Liver (tissue), 3 donors: ENCODE measurements around the gene PRKAR1B.

Experiments
- CTCF ChIP-seq: fragments of 150-350 bp; IDR thresholded peaks from 2 replicates; pipeline ENCODE4 v1.5.1; 2017; ENCODE audit warnings: improper control_type of control experiment, low read depth, low read length; ENCODE audit not compliant: missing input control
- EGR1 ChIP-seq, 2 donors: IDR thresholded peaks; 2 replicates each; pipeline ENCODE4 v1.6.1; 2016 to 2018; ENCODE audit warnings: antibody characterized with exemption in 2 of 2, low read depth in 2 of 2
- JUND ChIP-seq, 2 donors: IDR thresholded peaks; 2 replicates each; pipeline ENCODE4 v1.6.1; 2016; ENCODE audit warnings: antibody characterized with exemption in 2 of 2
- RAD21 ChIP-seq, 2 donors: IDR thresholded peaks; 2 replicates each; pipeline ENCODE4 v1.6.1; 2016; ENCODE audit warnings: antibody characterized with exemption in 2 of 2, mild to moderate bottlenecking in 2 of 2
- YY1 ChIP-seq: IDR thresholded peaks from 2 replicates; pipeline ENCODE4 v1.6.1; 2016; ENCODE audit warnings: antibody characterized with exemption, mild to moderate bottlenecking
- TF ChIP-seq, protein P1 (sequence below): IDR thresholded peaks from 2 replicates; pipeline ENCODE4 v1.6.1; 2016; ENCODE audit warnings: antibody characterized with exemption
- TF ChIP-seq, protein P2 (sequence below): IDR thresholded peaks from 2 replicates; pipeline ENCODE4 v1.6.1; 2016; ENCODE audit warnings: antibody characterized with exemption, mild to moderate bottlenecking
- donor health status: healthy.
- donor health status: healthy.

DNA sequence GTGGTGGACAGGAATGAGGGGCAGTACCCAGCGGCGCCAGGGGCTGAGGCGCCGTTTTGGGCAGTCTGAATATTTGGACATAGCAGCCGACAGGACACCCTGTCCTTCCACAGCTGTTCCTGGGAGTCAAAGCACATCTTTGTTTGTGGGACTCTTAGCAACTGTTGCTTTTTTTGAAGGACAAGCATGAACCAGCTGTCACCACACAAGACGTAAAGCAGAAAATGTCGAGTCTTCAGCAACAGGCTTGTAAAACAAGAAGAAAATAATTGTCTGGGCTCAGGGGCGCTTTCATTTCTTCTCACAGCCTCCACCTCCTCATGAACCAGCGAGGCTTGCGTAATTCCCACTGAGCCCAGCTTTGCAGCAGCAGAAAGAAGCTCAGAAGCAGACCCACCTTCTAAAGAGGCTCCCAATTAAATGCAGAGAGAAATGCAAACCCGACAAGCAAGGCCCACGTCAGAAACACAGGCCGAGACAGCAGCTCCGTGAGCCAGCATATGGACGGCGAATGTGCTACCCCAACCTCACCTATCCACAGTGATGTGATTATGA is 69.4 kb downstream of the PRKAR1B start:
- TF ChIP-seq YY1 (no peak), JUND (IDR thresholded peaks at IDR 0.05) (no peak), CTCF (no peak), RAD21 (IDR thresholded peaks at IDR 0.05) (no peak), EGR1 (IDR thresholded peaks at IDR 0.05; ENCODE audit: low read depth in 2 of 2) (no peak)
- TF ChIP-seq, protein P1, sequence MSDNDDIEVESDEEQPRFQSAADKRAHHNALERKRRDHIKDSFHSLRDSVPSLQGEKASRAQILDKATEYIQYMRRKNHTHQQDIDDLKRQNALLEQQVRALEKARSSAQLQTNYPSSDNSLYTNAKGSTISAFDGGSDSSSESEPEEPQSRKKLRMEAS: no peak
- TF ChIP-seq, protein P2, sequence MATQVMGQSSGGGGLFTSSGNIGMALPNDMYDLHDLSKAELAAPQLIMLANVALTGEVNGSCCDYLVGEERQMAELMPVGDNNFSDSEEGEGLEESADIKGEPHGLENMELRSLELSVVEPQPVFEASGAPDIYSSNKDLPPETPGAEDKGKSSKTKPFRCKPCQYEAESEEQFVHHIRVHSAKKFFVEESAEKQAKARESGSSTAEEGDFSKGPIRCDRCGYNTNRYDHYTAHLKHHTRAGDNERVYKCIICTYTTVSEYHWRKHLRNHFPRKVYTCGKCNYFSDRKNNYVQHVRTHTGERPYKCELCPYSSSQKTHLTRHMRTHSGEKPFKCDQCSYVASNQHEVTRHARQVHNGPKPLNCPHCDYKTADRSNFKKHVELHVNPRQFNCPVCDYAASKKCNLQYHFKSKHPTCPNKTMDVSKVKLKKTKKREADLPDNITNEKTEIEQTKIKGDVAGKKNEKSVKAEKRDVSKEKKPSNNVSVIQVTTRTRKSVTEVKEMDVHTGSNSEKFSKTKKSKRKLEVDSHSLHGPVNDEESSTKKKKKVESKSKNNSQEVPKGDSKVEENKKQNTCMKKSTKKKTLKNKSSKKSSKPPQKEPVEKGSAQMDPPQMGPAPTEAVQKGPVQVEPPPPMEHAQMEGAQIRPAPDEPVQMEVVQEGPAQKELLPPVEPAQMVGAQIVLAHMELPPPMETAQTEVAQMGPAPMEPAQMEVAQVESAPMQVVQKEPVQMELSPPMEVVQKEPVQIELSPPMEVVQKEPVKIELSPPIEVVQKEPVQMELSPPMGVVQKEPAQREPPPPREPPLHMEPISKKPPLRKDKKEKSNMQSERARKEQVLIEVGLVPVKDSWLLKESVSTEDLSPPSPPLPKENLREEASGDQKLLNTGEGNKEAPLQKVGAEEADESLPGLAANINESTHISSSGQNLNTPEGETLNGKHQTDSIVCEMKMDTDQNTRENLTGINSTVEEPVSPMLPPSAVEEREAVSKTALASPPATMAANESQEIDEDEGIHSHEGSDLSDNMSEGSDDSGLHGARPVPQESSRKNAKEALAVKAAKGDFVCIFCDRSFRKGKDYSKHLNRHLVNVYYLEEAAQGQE: no peak
